ENCODE results near the gene ZMYND12.

ZMYND12 gene

DNA sequence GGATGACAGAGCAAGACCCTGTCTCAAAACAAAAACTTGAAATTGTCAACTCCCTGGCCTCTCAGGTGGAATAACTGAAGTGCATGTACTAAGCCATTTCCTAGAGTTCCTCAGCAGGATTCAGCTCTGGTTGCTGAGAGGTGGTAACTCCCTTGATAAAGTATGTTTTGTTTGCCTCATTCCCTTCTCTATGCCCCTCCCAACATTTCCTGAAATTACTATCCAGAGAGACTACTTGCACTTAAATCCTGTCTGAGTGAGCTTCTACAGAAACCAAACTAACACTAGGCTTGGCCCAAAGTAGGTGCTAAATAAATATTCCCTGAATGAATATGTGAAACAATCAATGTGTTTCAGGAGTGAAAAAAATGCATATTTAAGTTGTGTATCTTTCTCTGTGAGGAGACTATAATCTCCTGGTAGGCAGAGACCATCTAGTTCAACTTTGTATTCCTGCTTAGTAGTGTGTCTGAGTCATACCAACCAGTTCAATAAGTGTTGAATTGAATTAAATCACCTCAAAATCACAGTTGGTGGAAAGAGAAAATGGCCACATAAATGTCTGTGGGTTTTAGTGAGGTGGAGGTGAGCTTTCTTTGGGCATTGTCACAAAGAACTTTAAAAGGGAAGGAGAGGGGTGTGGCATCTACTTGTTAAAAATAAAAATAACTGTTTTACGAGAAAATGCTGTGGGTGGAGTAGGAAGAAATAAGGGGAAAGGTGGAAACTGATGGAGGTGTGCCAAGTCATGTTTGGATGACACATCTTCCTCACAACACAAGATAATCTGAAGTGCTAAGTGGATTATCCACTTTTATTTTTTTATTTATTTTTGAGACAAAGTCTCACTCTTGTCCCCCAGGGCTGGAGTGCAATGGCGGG is 62.6 kb downstream of the ZMYND12 start:
- H3K27ac ChIP-seq = peak overlapping the region; percentile 32; the same call in 1 of the 2 replicates
- TF ChIP-seq ZFX (IDR thresholded peaks at IDR 0.05; ENCODE audit: borderline replicate concordance) = no peak
- TF ChIP-seq, protein P1, sequence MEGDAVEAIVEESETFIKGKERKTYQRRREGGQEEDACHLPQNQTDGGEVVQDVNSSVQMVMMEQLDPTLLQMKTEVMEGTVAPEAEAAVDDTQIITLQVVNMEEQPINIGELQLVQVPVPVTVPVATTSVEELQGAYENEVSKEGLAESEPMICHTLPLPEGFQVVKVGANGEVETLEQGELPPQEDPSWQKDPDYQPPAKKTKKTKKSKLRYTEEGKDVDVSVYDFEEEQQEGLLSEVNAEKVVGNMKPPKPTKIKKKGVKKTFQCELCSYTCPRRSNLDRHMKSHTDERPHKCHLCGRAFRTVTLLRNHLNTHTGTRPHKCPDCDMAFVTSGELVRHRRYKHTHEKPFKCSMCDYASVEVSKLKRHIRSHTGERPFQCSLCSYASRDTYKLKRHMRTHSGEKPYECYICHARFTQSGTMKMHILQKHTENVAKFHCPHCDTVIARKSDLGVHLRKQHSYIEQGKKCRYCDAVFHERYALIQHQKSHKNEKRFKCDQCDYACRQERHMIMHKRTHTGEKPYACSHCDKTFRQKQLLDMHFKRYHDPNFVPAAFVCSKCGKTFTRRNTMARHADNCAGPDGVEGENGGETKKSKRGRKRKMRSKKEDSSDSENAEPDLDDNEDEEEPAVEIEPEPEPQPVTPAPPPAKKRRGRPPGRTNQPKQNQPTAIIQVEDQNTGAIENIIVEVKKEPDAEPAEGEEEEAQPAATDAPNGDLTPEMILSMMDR (IDR thresholded peaks at IDR 0.05) = no peak

DNA sequence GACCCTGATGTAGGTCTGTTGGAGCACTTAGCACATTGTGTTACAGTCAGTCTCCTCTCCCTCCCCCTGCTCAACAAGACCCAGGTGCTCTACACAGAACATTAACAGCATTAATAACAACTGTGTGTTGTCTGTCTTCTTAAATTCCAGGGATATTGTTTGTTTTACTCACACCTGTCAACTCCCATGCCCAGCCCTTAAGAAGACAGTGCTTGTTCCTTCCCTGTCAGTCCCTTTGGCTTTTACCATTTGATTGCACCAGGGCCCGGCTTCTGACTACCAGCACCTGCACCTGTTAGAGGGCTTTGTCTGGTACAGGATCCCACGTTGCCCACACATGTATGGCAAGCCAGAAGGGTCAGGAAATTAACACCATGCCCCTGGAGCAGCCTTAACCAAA is 63.6 kb downstream of the ZMYND12 start:
- no peak for TF ChIP-seq ZFX (IDR thresholded peaks at IDR 0.05; ENCODE audit: borderline replicate concordance)
- TF ChIP-seq, protein P1 (IDR thresholded peaks at IDR 0.05) = no peak
- peak overlapping the region; percentile 32; the same call in 1 of the 2 replicates for H3K27ac ChIP-seq

DNA sequence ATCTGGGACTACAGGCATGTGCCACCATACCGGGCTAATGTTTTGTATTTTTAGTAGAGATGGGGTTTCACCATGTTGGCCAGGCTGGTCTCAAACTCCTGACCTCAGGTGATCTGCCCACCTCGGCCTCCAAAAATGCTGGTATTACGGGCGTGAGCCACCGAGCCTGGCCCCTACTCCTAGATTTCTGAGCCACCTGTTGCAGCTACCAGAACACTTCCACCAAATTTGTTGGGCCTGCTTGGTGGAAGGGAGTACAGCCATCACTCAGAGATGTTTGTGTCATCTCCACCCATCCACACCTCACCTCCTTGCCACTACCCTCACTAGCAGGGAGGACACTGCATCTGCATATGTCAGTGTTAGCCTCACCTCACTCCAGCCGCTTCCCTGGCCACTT is 69.8 kb downstream of the ZMYND12 start:
- H3K27ac ChIP-seq = no peak overlapping the region
- TF ChIP-seq ZFX (IDR thresholded peaks at IDR 0.05; ENCODE audit: borderline replicate concordance) = no peak
- TF ChIP-seq, protein P1 (IDR thresholded peaks at IDR 0.05) = no peak

DNA sequence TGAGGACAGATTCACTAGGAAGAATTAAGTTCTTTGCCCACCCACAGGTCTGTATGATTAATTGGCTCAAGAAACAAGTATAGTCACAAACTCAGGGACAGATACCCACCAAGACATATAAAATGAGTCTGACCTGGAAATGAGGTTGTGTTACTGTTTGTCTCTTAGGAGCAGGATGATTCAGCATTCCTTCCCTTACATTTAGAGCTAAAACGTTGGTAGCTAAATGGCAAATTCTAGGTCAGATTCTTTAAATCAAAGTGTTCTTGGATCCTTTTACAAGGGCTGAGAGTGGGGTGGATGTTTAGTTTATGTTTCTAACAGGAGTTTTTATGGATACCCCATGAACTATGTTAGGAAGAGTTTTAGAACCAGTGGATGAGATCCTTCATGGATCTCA is 70.5 kb downstream of the ZMYND12 start:
- TF ChIP-seq ZFX (IDR thresholded peaks at IDR 0.05; ENCODE audit: borderline replicate concordance) = no peak
- TF ChIP-seq, protein P1 (IDR thresholded peaks at IDR 0.05) = no peak
- H3K27ac ChIP-seq = no peak overlapping the region

DNA sequence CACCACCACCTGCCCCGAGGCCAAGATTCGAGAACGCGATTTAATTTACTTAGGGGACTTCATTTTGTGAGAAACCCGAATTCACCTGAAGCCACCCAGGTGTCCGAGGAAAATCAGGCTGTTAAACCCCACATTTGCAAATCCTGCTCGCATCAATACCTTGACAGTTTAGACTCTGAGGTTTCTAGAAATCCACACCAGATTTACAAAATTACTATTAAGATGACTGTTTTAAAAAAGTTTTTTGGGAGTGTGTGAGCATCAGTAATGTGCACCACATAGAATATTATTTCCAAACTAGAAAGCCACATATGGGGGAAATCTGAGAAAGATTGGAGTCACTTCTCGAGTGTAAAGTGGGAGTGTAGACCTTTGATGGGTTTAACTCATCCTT is 74.5 kb downstream of the ZMYND12 start:
- TF ChIP-seq, protein P1 (IDR thresholded peaks at IDR 0.05) = no peak
- no peak for TF ChIP-seq ZFX (IDR thresholded peaks at IDR 0.05; ENCODE audit: borderline replicate concordance)
- no peak overlapping the region for H3K27ac ChIP-seq

DNA sequence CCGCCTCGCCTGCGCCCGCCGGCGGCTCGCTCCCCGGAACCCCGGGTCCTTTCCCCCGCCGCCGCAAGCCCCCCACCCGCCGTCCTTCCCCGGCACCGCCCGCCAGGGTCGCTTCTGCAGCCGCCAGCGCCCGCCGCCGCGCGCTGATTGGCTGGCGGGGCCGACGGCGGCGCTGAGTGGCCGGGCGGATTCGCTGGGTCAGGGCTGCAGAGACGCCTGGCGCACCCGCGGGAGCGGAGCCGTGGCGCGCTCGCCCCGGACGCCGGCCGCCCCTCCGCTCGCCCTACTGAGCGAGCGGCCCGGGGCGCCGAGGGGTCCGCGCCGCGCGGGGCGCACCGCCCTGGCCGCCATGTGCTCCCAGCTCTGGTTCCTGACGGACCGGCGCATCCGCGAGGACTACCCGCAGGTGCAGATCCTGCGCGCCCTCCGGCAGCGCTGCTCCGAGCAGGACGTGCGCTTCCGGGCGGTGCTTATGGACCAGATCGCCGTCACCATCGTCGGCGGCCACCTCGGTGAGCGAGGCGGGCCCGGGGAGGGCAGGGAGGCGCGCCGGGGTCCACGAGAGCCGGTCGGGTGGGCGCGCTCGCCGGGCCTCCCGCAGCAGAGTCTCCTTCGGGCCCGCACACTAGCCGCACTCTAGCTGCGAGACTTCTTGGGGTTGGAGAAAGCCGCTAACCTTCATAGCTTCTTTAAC is 75.1 kb downstream of the ZMYND12 start, which contains the start of gene RIMKLA:
Gene RIMKLA (plus strand): TSS at position 207 of the 694 bp plus-strand sequence. CDS start 143 bp downstream, at position 350.
- no peak for TF ChIP-seq ZFX (IDR thresholded peaks at IDR 0.05; ENCODE audit: borderline replicate concordance)
- TF ChIP-seq, protein P1 (IDR thresholded peaks at IDR 0.05) = no peak
- H3K27ac ChIP-seq = 0 out of 2 replicates have a peak within 1 kb of the TSS, but pooled peaks have one; percentile 7

Measured in 22Rv1 (cell line).